PC-9 (cell line): ENCODE results near the gene TMPRSS4.

Experiments
- CTCF ChIP-seq: fragments of 200-600 bp; sonication (generic); conservative IDR thresholded peaks from 2 replicates; pipeline ENCODE4 v1.6.1; 2017; ENCODE audit warnings: mixed run types, antibody characterized with exemption, mild to moderate bottlenecking, moderate library complexity
- EZH2 ChIP-seq: fragments of 200-600 bp; sonication (generic); IDR thresholded peaks from 2 replicates; pipeline ENCODE4 v1.8.0; 2017; ENCODE audit warnings: antibody characterized with exemption, low read depth

- TF ChIP-seq CTCF (no peak), EZH2 (no peak)
Observed at GRCh38 chr11:118073554-118073953, 3.3 kb upstream of the TMPRSS4 start.
